Activated CD8-positive, alpha-beta memory T cell treated with anti-CD3 and anti-CD28 coated beads, Interleukin-2, amount 50 U/mL, for 4 hours (primary cell): ENCODE results near the gene EPS8L1.

Experiments
- DNase-seq: peaks from one replicate; pipeline ENCODE4 v3.0.0-alpha.2; 2020

The EPS8L1 gene

GRCh38 chr19:55080968-55081769, 5.5 kb downstream of the EPS8L1 start:
- DNase-seq: peak; percentile 83

- no peak for DNase-seq
Measured at GRCh38 chr19:55081770-55082019, 6.0 kb downstream of the EPS8L1 start.

GRCh38 chr19:55082020-55082851, 6.6 kb downstream of the EPS8L1 start:
- peak; percentile 43 for DNase-seq

- no peak for DNase-seq
Measured at GRCh38 chr19:55083004-55083850, 7.6 kb downstream of the EPS8L1 start.

GRCh38 chr19:55084416-55084815, 8.7 kb downstream of the EPS8L1 start:
- DNase-seq: no peak

GRCh38 chr19:55085923-55086715, 10.4 kb downstream of the EPS8L1 start:
- DNase-seq: no peak

- DNase-seq: no peak
Measured at GRCh38 chr19:55086730-55087541, 11.3 kb downstream of the EPS8L1 start.

- no peak for DNase-seq
Measured at GRCh38 chr19:55087542-55087901, 11.9 kb downstream of the EPS8L1 start.

GRCh38 chr19:55088021-55088451, 12.4 kb downstream of the EPS8L1 start:
- no peak for DNase-seq

GRCh38 chr19:55088543-55089341, 13.1 kb downstream of the EPS8L1 start:
- peak; percentile 81 for DNase-seq

GRCh38 chr19:55089342-55089944, 13.8 kb downstream of the EPS8L1 start:
- no peak for DNase-seq

- no peak for DNase-seq
Measured at GRCh38 chr19:55090564-55090963, 14.9 kb downstream of the EPS8L1 start.

- no peak for DNase-seq
Measured at GRCh38 chr19:55091126-55091910, 15.6 kb downstream of the EPS8L1 start.

- no peak for DNase-seq
Measured at GRCh38 chr19:55091955-55092354, 16.3 kb downstream of the EPS8L1 start.

- DNase-seq: no peak
Measured at GRCh38 chr19:55092423-55093318, 17.0 kb downstream of the EPS8L1 start.

GRCh38 chr19:55094456-55095259, 19.0 kb downstream of the EPS8L1 start:
- no peak for DNase-seq

- DNase-seq: no peak
Measured at GRCh38 chr19:55095260-55096060, 19.8 kb downstream of the EPS8L1 start.
